ENCODE measurements around the gene KSR1. TPM values are rescaled to one million over a fixed set of nuclear protein-coding genes. Genes with fewer than 3 reads are reported as not detected.
A peak's percentile ranks its signal among the peaks of the same experiment; 100 is the strongest.

KSR1 gene
- total RNA-seq, 1 experiment from 2014 or later = 19.1 TPM

DNA sequence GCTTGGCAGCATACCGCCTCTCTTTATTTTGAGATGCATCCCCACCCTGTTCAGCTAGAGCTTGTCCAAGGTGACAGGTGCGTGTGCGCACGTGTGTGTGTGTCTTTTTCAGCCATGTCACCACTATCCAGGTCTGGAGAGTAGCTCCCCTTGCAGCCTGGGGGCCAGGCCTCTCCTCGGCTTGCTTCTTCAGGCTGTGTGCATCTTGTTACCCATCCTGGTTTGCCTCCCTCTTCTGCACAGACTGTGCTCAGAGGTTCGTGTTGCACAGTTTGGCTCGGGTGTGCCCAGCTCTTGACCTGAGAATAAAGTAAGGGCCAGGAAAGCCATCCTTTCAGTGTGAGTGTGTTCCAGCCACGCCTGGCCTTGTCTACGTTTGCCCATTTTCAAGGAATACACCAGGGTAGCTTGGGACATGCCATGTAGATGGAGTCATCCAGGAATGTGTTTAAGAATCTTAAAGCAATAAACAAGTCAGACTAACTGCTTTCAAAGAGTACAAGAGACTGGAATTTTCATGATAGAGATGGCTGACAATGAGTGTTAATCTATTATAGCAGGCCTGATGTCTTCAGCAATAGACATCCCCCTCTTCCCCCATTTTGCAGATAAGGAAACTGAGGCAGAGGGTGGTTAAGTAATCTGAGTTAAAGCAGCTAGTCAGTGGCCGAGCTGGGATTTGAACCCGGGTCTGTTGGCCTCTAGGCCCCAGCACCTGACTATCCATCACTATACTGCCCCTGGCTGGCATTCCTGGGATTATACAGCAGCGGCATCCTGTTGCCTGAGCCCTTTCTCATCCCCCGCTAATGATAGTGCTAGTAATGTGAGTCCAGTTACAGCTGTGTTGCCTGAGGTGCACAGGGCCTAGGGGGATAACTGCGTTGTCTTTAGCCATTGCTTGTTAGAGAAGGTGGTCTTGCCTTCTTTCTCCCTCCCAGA lies 77.9 kb downstream of the KSR1 start:
- no peaks in the 10 kb centered on the region for H3K36me3 ChIP-seq (ENCODE audit: low read depth)
- no peaks in the 10 kb centered on the region for H3K27me3 ChIP-seq (ENCODE audit: insufficient read depth, low read depth)
- no peak overlapping the region for H2AFZ ChIP-seq
- BruUV-seq (replicated peaks) = no TSS peak
- no peaks in the 10 kb centered on the region for H3K9me3 ChIP-seq (ENCODE audit: insufficient read depth, low read depth)
- no peaks in the 10 kb centered on the region; the same call in 1 of the 2 replicates for H3K79me2 ChIP-seq (ENCODE audit: low read depth)
- intact Hi-C loops (cut with micrococcal nuclease; ENCODE audit: unreplicated experiment) = no loop called here
- peak overlapping the region; percentile 14; the same call in 1 of the 2 replicates for H3K4me2 ChIP-seq
- peaks cover 42% of the 10 kb centered on the region for H3K4me1 ChIP-seq (replicated peaks; ENCODE audit: insufficient read depth)
- peak; percentile 34 to 78 for DNase-seq
- H3K27ac ChIP-seq = no peak overlapping the region
- H3F3A ChIP-seq (ENCODE audit: insufficient read depth, low read depth) = peaks cover 23% of the 10 kb centered on the region
- no peak overlapping the region for H3K4me3 ChIP-seq
- H4K20me1 ChIP-seq (ENCODE audit: insufficient read depth) = no peaks in the 10 kb centered on the region
- TF ChIP-seq, protein P1, sequence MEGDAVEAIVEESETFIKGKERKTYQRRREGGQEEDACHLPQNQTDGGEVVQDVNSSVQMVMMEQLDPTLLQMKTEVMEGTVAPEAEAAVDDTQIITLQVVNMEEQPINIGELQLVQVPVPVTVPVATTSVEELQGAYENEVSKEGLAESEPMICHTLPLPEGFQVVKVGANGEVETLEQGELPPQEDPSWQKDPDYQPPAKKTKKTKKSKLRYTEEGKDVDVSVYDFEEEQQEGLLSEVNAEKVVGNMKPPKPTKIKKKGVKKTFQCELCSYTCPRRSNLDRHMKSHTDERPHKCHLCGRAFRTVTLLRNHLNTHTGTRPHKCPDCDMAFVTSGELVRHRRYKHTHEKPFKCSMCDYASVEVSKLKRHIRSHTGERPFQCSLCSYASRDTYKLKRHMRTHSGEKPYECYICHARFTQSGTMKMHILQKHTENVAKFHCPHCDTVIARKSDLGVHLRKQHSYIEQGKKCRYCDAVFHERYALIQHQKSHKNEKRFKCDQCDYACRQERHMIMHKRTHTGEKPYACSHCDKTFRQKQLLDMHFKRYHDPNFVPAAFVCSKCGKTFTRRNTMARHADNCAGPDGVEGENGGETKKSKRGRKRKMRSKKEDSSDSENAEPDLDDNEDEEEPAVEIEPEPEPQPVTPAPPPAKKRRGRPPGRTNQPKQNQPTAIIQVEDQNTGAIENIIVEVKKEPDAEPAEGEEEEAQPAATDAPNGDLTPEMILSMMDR (conservative IDR thresholded peaks at IDR 0.05) = no peak
- TF ChIP-seq EZH2 (IDR thresholded peaks at IDR 0.05; ENCODE audit: low read depth) = no peak
- ChIA-PET POLR2A (ENCODE audit: unreplicated experiment) (interaction anchor here (0.7 kb wide), 1 partner anchor 10 kb away, joined by 4 read pairs; no protein-coding TSS in a partner anchor), CTCF (no interaction called here)
- no peaks in the 10 kb centered on the region for H3K9me2 ChIP-seq (ENCODE audit: insufficient read depth)

DNA sequence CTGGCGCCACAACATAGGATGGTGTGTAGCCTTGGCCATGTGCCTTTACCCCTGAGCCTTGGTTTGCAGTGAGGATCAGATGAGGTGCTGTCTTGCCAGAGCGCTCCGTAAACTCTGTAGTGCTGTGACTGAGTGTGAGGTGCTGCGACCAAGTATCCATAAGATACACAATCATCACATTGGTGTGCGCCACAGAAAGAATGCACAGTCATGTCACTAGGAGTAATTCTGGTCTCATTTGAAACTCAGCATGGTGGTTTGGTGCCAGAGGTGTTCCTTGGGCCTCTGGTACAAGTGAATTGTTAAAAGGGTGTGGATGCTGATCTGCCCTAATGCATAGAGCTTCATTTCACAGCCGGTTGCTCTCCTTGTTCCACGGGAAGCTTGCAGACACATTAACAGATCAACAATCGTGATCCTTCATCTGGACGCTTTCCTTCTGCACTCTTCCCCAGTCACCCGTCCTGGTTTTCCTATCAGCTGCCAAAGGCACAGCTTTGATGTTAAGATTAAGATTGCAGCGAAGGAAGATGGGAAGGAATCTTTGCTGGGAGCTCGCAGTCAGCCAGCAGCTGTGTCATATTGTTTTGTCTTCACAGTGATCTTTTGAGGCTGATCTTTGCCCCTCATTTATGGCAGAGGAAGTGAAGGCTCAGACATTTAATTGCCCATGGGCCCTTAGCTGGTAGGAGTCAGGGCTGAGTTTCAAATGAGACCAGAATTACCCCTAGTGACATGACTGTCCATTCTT lies 79.1 kb downstream of the KSR1 start:
- H3F3A ChIP-seq (ENCODE audit: insufficient read depth, low read depth) = peaks cover 11% of the 10 kb centered on the region
- no peak for DNase-seq
- TF ChIP-seq, protein P1 (conservative IDR thresholded peaks at IDR 0.05) = no peak
- TF ChIP-seq EZH2 (IDR thresholded peaks at IDR 0.05; ENCODE audit: low read depth) = no peak
- H3K4me2 ChIP-seq = no peak overlapping the region
- ChIA-PET CTCF (interaction anchor here (0.6 kb wide), 1 partner anchor 14 kb away, joined by 3 read pairs; no protein-coding TSS in a partner anchor), POLR2A (ENCODE audit: unreplicated experiment) (interaction anchor here (0.6 kb wide), 1 partner anchor 17 kb away, joined by 5 read pairs; no protein-coding TSS in a partner anchor)
- no peaks in the 10 kb centered on the region for H3K9me2 ChIP-seq (ENCODE audit: insufficient read depth)
- H3K27ac ChIP-seq = no peak overlapping the region
- H3K27me3 ChIP-seq (ENCODE audit: insufficient read depth, low read depth) = no peaks in the 10 kb centered on the region
- intact Hi-C loops (cut with micrococcal nuclease; ENCODE audit: unreplicated experiment) = no loop called here
- H3K36me3 ChIP-seq (ENCODE audit: low read depth) = no peaks in the 10 kb centered on the region
- no peak overlapping the region for H2AFZ ChIP-seq
- no peaks in the 10 kb centered on the region; the same call in 1 of the 2 replicates for H3K79me2 ChIP-seq (ENCODE audit: low read depth)
- H3K4me1 ChIP-seq (replicated peaks; ENCODE audit: insufficient read depth) = peaks cover 30% of the 10 kb centered on the region
- H3K9me3 ChIP-seq (ENCODE audit: insufficient read depth, low read depth) = no peaks in the 10 kb centered on the region
- no peaks in the 10 kb centered on the region for H4K20me1 ChIP-seq (ENCODE audit: insufficient read depth)
- H3K4me3 ChIP-seq = no peak overlapping the region
- BruUV-seq (replicated peaks) = no TSS peak

DNA sequence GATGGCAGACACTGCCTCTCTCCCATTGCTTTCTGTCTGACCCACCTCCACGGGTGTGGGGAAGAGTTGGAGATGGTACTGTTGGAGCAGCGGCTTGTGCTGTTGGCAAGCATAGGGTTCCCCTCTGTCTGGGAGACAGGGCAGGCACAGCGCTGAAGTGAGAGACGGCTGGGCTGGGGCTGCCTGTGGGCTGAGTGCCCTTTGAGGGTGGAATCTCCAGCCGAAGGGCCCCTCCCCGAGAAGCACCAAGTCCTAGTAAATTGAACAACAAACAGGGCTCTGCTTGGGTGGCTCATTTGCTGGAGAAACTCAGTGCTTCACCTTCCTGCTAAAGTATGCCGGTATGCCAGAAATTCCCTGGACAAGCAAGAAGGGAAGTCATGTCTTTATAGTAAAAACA lies 79.7 kb downstream of the KSR1 start:
- no peaks in the 10 kb centered on the region for H3K36me3 ChIP-seq (ENCODE audit: low read depth)
- H3K4me2 ChIP-seq = no peak overlapping the region
- no peak for TF ChIP-seq EZH2 (IDR thresholded peaks at IDR 0.05; ENCODE audit: low read depth)
- TF ChIP-seq, protein P1 (conservative IDR thresholded peaks at IDR 0.05) = no peak
- H3K4me1 ChIP-seq (replicated peaks; ENCODE audit: insufficient read depth) = peaks cover 24% of the 10 kb centered on the region
- CTCF ChIA-PET = interaction anchor here (0.6 kb wide), 1 partner anchor 13 kb away, joined by 3 read pairs; no protein-coding TSS in a partner anchor
- H4K20me1 ChIP-seq (ENCODE audit: insufficient read depth) = no peaks in the 10 kb centered on the region
- H3K27me3 ChIP-seq (ENCODE audit: insufficient read depth, low read depth) = no peaks in the 10 kb centered on the region
- H2AFZ ChIP-seq = no peak overlapping the region
- H3K79me2 ChIP-seq (ENCODE audit: low read depth) = no peaks in the 10 kb centered on the region; the same call in 1 of the 2 replicates
- POLR2A ChIA-PET (ENCODE audit: unreplicated experiment) = interaction anchor here (0.6 kb wide), 1 partner anchor 17 kb away, joined by 5 read pairs; no protein-coding TSS in a partner anchor
- no TSS peak for BruUV-seq (replicated peaks)
- no peak overlapping the region for H3K4me3 ChIP-seq
- no peaks in the 10 kb centered on the region for H3K9me3 ChIP-seq (ENCODE audit: insufficient read depth, low read depth)
- intact Hi-C loops (cut with micrococcal nuclease; ENCODE audit: unreplicated experiment) = no loop called here
- H3K9me2 ChIP-seq (ENCODE audit: insufficient read depth) = no peaks in the 10 kb centered on the region
- peaks cover 4% of the 10 kb centered on the region for H3F3A ChIP-seq (ENCODE audit: insufficient read depth, low read depth)
- no peak overlapping the region for H3K27ac ChIP-seq
- no peak for DNase-seq
